Coronary artery (tissue), 2 donors: ENCODE data around the gene RCCD1.

Experiments
- DNase-seq: peaks from one replicate; pipeline ENCODE4 v3.0.0-alpha.2; 2017; ENCODE audit warnings: low spot score
- H3K27ac ChIP-seq, 2 donors: fragments of 200-600 bp; sonication (generic); one replicate each; pipeline ENCODE4 v1.5.1; 2016 to 2019
- H3K4me3 ChIP-seq: fragments of 200-600 bp; sonication (generic); 2 replicates; pipeline ENCODE4 v1.5.1; 2016; ENCODE audit warnings: mild to moderate bottlenecking, moderate library complexity
- CTCF ChIP-seq: fragments of 200-600 bp; sonication (generic); IDR thresholded peaks from one replicate; pipeline ENCODE4 v1.5.1; 2019; ENCODE audit warnings: antibody characterized with exemption

Gene RCCD1

DNA sequence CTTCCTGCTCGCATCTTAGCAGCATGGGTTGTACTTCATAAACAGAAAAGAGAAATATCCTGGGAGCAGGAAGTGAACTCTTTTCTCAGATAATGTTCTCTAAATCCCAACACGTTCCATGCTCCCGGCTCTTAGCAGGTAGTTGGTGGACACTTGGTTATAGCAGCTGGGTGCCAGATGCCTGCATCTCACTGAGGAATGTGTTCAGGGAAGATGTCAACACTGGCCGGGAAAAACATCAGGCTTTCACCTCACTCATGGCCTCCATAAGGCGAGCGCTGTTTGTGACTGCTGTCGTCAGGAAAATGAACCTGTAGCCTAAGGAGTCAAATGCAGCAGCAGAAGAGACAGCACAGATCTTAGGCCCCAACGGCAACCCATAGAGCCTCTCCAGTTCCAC is 44.1 kb downstream of the RCCD1 start:
- no peak overlapping the region for H3K27ac ChIP-seq
- H3K4me3 ChIP-seq = no peak overlapping the region
- DNase-seq = no peak
- TF ChIP-seq CTCF = no peak

DNA sequence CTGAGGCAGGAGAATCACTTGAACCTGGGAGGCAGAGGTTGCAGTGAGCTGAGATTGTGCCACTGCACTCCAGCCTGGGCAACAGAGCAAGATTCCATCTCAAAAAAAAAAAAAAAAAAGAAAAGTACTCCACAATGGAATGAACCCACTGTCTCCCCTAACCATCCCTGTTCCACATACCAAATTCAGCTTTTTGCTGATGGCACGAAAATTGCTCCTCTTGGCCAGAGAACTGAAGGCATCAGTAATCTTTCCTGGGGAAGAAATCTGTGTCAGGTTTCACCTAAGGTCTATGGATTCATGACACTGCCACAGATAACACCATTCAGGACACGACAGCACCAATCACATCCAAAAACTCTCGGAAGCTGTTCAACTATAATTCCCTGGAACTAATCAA is 46.5 kb downstream of the RCCD1 start:
- no peak overlapping the region for H3K4me3 ChIP-seq
- no peak for TF ChIP-seq CTCF
- no peak overlapping the region for H3K27ac ChIP-seq
- no peak for DNase-seq

DNA sequence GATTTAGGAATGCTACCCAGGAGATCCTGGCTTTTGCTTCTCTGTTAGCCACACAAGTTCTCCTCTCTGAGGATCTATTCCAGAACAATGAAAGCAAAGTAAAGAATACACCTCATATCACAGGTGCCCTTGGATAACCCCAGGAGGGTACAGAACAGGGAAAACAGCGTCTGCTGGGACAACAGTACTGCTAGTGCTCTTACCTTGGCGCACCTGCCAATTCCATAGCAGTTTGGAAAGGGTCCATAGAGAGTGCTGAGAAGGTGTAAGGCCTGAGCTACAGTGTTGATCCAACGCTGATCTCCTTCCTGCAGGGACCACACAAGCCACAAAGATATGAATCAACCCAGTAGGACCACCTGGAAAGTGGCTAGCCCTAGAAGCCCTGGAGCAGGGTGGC is 52.6 kb downstream of the RCCD1 start:
- DNase-seq = no peak
- Histone ChIP-seq H3K4me3 (no peak overlapping the region), H3K27ac (no peak overlapping the region)
- TF ChIP-seq CTCF = no peak
